Testis (tissue), 3 donors: ENCODE measurements around the gene KCNT2. TPM values are rescaled to one million over a fixed set of nuclear protein-coding genes. Genes with fewer than 3 reads are reported as not detected.

Source experiments
- DNase-seq: peaks from one replicate; pipeline ENCODE4 v3.0.0-alpha.2; 2019
- H3K27ac ChIP-seq, 2 donors: fragments of 200-600 bp; sonication (generic); one replicate each; pipeline ENCODE4 v1.5.1; 2019
- H3K27me3 ChIP-seq: fragments of 200-600 bp; sonication (generic); one replicate; pipeline ENCODE4 v1.5.1; 2019
- H3K36me3 ChIP-seq: fragments of 200-600 bp; sonication (generic); one replicate; pipeline ENCODE4 v1.5.1; 2017; ENCODE audit warnings: low read depth; ENCODE audit errors: missing control alignments
- H3K4me1 ChIP-seq: fragments of 200-600 bp; sonication (generic); one replicate; pipeline ENCODE4 v1.5.1; 2019
- H3K4me3 ChIP-seq, 2 donors: fragments of 200-600 bp; sonication (generic); one replicate each; pipeline ENCODE4 v1.5.1; 2017 to 2019
- H3K9me3 ChIP-seq: fragments of 200-600 bp; sonication (generic); one replicate; pipeline ENCODE4 v1.5.1; 2017
- POLR2A ChIP-seq: fragments of 450-650 bp; IDR thresholded peaks from one replicate; pipeline ENCODE4 v1.6.1; 2017; ENCODE audit warnings: antibody characterized with exemption, mild to moderate bottlenecking, moderate library complexity
- WGBS, 2 donors: methylation state at CpG; one replicate each; pipeline ENCODE4 v1.1.5; 2018; 5-methylcytosine and 5-hydroxymethylcytosine counted together
- intact Hi-C: fragments of 100-400 bp; cut with DNase I; formaldehyde crosslinking; loops from one replicate; pipeline ENCODE4 v1.15.1; 2023; ENCODE audit warnings: low total_unique reads
- polyA plus RNA-seq: library from polyadenylated mRNA; stranded (reverse); fragments of 350-450 nt; fragmentation: Illumina TruSeq; extraction: RNeasy Lipid Tissue Mini Kit (QIAGEN cat#74804); gene quantifications from one replicate; pipeline ENCODE4 v1.2.3, GENCODE V29; 2014; ENCODE audit warnings: low read depth, low replicate concordance; ENCODE audit not compliant: insufficient read depth
- total RNA-seq, 2 donors: library from RNA; depleted of rRNA; stranded (reverse); fragments of >200 nt; gene quantifications; one replicate each; pipeline ENCODE4 v1.2.3, GENCODE V29; 2016
- TF ChIP-seq, protein P1 (sequence below), 3 experiments: fragments of 450-650 bp in 2 of 3; fragments of 200-600 bp in 1 of 3; sonication (generic) in 1 of 3; IDR thresholded peaks; one replicate each; pipeline ENCODE4 v1.5.1; 2016 to 2019; ENCODE audit warnings: antibody characterized with exemption in 3 of 3, mild to moderate bottlenecking in 2 of 3, moderate library complexity in 1 of 3

KCNT2 gene
- total and polyA plus RNA-seq, 3 donors from 2014 or later, result 2.7 to 3.9 (median 3.2) TPM

DNA sequence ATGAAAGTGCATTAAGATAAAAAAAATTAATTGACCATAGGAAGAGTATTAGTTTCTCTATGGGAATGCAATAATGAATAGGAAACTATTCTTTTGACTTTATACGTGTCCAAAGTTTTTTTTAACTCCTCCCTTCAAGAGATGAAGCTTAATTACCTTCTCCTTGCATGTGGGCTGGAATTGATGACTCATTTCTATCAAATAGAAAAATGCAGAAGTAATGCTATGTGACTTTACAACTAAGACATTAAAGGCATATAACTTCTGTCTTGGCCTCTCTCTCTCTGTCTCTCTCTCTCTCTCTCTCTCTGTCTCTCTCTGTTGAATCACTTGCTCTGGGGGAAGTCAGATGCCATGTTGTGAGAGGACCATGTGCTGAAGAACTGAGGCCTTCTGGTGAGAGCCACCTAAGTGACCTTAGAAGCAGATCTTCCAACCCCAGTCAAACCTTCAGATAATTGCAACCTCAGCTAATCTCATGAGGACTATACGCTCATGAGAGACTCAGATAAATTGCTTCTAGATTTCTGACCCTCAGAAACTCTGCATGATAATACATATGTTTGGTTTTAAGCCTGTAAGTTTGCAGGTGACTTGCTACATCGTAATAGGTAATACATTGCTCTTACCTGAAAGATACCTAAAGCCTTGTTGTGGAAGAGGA, 414.2 kb downstream of the KCNT2 start:
- Histone ChIP-seq H3K4me3 (no peak overlapping the region), H3K36me3 (no peaks in the 10 kb centered on the region), H3K27ac (no peak overlapping the region), H3K4me1 (no peaks in the 10 kb centered on the region), H3K27me3 (no peaks in the 10 kb centered on the region), H3K9me3 (no peaks in the 10 kb centered on the region)
- TF ChIP-seq POLR2A, result no peak
- TF ChIP-seq, protein P1, sequence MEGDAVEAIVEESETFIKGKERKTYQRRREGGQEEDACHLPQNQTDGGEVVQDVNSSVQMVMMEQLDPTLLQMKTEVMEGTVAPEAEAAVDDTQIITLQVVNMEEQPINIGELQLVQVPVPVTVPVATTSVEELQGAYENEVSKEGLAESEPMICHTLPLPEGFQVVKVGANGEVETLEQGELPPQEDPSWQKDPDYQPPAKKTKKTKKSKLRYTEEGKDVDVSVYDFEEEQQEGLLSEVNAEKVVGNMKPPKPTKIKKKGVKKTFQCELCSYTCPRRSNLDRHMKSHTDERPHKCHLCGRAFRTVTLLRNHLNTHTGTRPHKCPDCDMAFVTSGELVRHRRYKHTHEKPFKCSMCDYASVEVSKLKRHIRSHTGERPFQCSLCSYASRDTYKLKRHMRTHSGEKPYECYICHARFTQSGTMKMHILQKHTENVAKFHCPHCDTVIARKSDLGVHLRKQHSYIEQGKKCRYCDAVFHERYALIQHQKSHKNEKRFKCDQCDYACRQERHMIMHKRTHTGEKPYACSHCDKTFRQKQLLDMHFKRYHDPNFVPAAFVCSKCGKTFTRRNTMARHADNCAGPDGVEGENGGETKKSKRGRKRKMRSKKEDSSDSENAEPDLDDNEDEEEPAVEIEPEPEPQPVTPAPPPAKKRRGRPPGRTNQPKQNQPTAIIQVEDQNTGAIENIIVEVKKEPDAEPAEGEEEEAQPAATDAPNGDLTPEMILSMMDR (IDR thresholded peaks at IDR 0.05), result no peak
- no peak for DNase-seq
- intact Hi-C loops, result no loop called here
- 49 to 65% methylated on average over 3 of the region's 3 CpGs for WGBS, 2 donors

DNA sequence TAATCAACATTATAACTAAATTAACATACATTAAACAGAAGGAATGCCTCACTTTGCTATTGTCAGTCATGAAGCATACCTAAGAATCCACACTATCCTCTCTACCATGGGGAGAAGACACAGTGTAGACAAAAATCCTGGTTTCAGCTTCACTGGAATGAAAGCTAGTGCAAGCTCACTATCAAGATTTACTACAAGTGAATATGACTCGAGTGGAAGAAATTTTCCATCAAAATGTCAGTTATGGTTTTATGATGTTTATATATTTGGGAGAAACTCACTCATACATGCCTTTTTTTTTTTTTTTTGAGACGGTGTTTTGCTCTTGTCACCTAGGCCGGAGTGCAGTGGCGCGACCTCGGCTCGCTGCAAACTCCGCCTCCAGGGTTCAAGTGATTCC, 424.3 kb downstream of the KCNT2 start:
- TF ChIP-seq POLR2A, result no peak
- TF ChIP-seq, protein P1 (IDR thresholded peaks at IDR 0.05), result no peak
- no peaks in the 10 kb centered on the region for H3K4me1 ChIP-seq
- H3K27me3 ChIP-seq, result no peaks in the 10 kb centered on the region
- no peak overlapping the region for H3K4me3 ChIP-seq
- H3K9me3 ChIP-seq, result no peaks in the 10 kb centered on the region
- DNase-seq, result no peak
- H3K27ac ChIP-seq, result no peak overlapping the region
- H3K36me3 ChIP-seq, result no peaks in the 10 kb centered on the region
- intact Hi-C loops, result no loop called here
- WGBS, 2 donors, result 76 to 84% methylated on average over 8 of the region's 8 CpGs

DNA sequence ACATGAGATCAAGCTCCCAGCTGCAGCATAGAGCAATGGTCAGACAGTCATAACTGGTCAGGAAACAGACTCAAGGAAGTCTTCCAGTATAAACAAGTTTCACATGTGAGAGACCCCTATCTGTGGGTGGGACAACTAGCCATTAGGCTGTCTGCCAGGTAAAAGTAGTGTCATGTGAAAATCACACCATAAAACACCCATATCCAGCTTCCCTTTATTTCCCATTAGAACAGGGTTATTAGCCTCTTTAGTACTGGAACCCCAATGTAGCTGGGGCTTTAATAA, 426.7 kb downstream of the KCNT2 start:
- no peaks in the 10 kb centered on the region for H3K27me3 ChIP-seq
- no peak overlapping the region for H3K4me3 ChIP-seq
- H3K9me3 ChIP-seq, result no peaks in the 10 kb centered on the region
- no peak for DNase-seq
- H3K36me3 ChIP-seq, result no peaks in the 10 kb centered on the region
- H3K4me1 ChIP-seq, result no peaks in the 10 kb centered on the region
- TF ChIP-seq POLR2A, result no peak
- TF ChIP-seq, protein P1 (IDR thresholded peaks at IDR 0.05), result no peak
- intact Hi-C loops, result no loop called here
- no peak overlapping the region for H3K27ac ChIP-seq

DNA sequence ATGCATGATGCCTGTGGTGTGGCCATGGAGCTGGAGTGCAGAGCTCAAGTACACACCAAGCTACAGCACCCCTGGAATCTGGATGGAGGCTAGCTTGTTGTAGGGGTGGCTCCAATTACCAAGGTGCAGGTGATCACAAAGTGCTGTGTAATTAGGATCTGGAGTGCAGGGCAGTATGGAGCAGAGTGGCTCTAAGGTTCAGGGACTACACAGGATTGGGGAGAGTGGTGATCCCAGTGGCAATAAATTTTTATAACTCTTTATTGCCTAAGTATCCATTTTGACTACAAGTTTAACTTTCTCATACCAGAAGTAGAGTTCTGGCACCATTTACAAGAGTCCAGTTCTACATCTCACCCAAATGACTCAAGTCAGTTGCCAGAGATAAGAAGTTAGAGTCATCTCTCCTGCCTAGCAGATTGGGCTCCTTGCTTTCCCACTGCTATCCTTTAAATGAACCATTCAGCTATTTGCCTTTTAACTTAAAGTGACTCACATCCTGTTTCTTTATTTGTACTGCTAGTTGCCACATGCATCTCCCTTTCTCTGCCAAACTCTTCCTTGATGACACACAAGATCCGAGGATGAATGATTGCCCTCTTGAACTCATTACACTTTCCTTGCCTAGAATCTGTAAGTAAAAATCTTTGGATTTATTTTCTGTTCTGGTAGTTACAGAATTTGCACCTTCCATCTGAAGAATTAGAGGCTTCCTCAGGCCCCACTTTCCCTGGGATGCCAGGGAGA, 427.2 kb downstream of the KCNT2 start:
- intact Hi-C loops, result no loop called here
- Histone ChIP-seq H3K36me3 (no peaks in the 10 kb centered on the region), H3K9me3 (no peaks in the 10 kb centered on the region), H3K27ac (no peak overlapping the region), H3K27me3 (no peaks in the 10 kb centered on the region), H3K4me3 (no peak overlapping the region), H3K4me1 (no peaks in the 10 kb centered on the region)
- TF ChIP-seq POLR2A, result no peak
- TF ChIP-seq, protein P1 (IDR thresholded peaks at IDR 0.05), result no peak
- WGBS, 2 donors, result 44 to 50% methylated on average over 1 of the region's 1 CpG
- DNase-seq, result no peak
